ENCODE results near the gene DOHH. TPM values are rescaled to one million over a fixed set of nuclear protein-coding genes. Genes with fewer than 3 reads are reported as not detected.

The DOHH gene
- total and polyA plus RNA-seq, 4 donors = 1.4 to 12.0 (median 9.2) TPM

GRCh38 chr19:3545669-3546034, 45.2 kb upstream of the DOHH start:
- no peak overlapping the region for H3K9ac ChIP-seq (ENCODE audit: low read depth in 1 of 2, low read length in 2 of 2)
- H3K4me1 ChIP-seq (ENCODE audit: control insufficient read depth in 4 of 4, insufficient read depth in 4 of 4, low read length in 3 of 4) = peaks cover 0 to 5% (median 1%) of the 10 kb centered on the region in 4 donors
- no peak for DNase-seq (ENCODE audit: low spot score)
- no peak overlapping the region for H3K27ac ChIP-seq (ENCODE audit: low read depth in 1 of 2, low read length in 2 of 2)
- H3K27me3 ChIP-seq (ENCODE audit: control insufficient read depth in 4 of 4, insufficient read depth in 4 of 4, low read length in 3 of 4) = no peaks in the 10 kb centered on the region
- peaks cover 0 to 10% (median 5%) of the 10 kb centered on the region in 4 donors for H3K36me3 ChIP-seq (ENCODE audit: control insufficient read depth in 4 of 4, insufficient read depth in 3 of 4, low read depth in 1 of 4, low read length in 3 of 4)
- no peaks in the 10 kb centered on the region for H3K9me3 ChIP-seq (ENCODE audit: control insufficient read depth in 4 of 4, low read length in 3 of 4)
- WGBS = 77% methylated on average over 10 of the region's 10 CpGs
- TF ChIP-seq TAF1 (conservative IDR thresholded peaks at IDR 0.05) (no peak), MAX (IDR thresholded peaks at IDR 0.05) (no peak), RAD21 (IDR thresholded peaks at IDR 0.05) (no peak), YY1 (IDR thresholded peaks at IDR 0.05) (no peak), ZBTB33 (IDR thresholded peaks at IDR 0.05) (no peak), EGR1 (IDR thresholded peaks at IDR 0.05; ENCODE audit: low read depth in 2 of 2) (no peak)
- no peak overlapping the region for H3K4me3 ChIP-seq (ENCODE audit: low read depth in 1 of 3, low read length in 3 of 3)

- Histone ChIP-seq H3K4me3 (ENCODE audit: low read depth in 1 of 3, low read length in 3 of 3) (no peak overlapping the region), H3K4me1 (ENCODE audit: control insufficient read depth in 4 of 4, insufficient read depth in 4 of 4, low read length in 3 of 4) (peaks cover 0 to 5% (median 1%) of the 10 kb centered on the region in 4 donors), H3K9me3 (ENCODE audit: control insufficient read depth in 4 of 4, low read length in 3 of 4) (no peaks in the 10 kb centered on the region), H3K27me3 (ENCODE audit: control insufficient read depth in 4 of 4, insufficient read depth in 4 of 4, low read length in 3 of 4) (no peaks in the 10 kb centered on the region), H3K9ac (ENCODE audit: low read depth in 1 of 2, low read length in 2 of 2) (no peak overlapping the region), H3K27ac (ENCODE audit: low read depth in 1 of 2, low read length in 2 of 2) (no peak overlapping the region), H3K36me3 (ENCODE audit: control insufficient read depth in 4 of 4, insufficient read depth in 3 of 4, low read depth in 1 of 4, low read length in 3 of 4) (peaks cover 0 to 10% (median 4%) of the 10 kb centered on the region in 4 donors)
- DNase-seq (ENCODE audit: low spot score) = peak; percentile 91
- 64% methylated on average over 30 of the region's 30 CpGs for WGBS
- TF ChIP-seq HNF4A (conservative IDR thresholded peaks at IDR 0.05) (no peak), CTCF (IDR thresholded peaks at IDR 0.05; ENCODE audit: low read depth, low read length, missing input control) (peak; percentile 91), RXRA (IDR thresholded peaks at IDR 0.05) (peak in 1 of 2 donors; percentile 9), ATF3 (IDR thresholded peaks at IDR 0.05) (no peak), MAX (IDR thresholded peaks at IDR 0.05) (no peak), YY1 (IDR thresholded peaks at IDR 0.05) (no peak), ZBTB33 (IDR thresholded peaks at IDR 0.05) (no peak), SP1 (IDR thresholded peaks at IDR 0.05) (no peak), FOXA1 (IDR thresholded peaks at IDR 0.05) (no peak), EGR1 (IDR thresholded peaks at IDR 0.05; ENCODE audit: low read depth in 2 of 2) (no peak), GABPA (IDR thresholded peaks at IDR 0.05 in 1 of 2, conservative IDR thresholded peaks at IDR 0.05 in 1 of 2) (no peak), FOXA2 (IDR thresholded peaks at IDR 0.05) (no peak), REST (IDR thresholded peaks at IDR 0.05) (no peak), HNF4G (IDR thresholded peaks at IDR 0.05) (no peak), NR2F2 (IDR thresholded peaks at IDR 0.05) (no peak), JUND (IDR thresholded peaks at IDR 0.05) (no peak), RAD21 (IDR thresholded peaks at IDR 0.05) (peak; percentile 76 to 88), TAF1 (conservative IDR thresholded peaks at IDR 0.05) (no peak)
These were observed 44.5 kb upstream of the DOHH start for GRCh38 chr19:3544742-3545668.

Measured in liver (tissue), 9 donors.